RCC 7860 (cell line): ENCODE measurements around the gene SLC17A2.

Experiments used
- DNase-seq: peaks from one replicate; pipeline ENCODE4 v3.0.0-alpha.2; 2015; ENCODE audit warnings: low spot score
- FAIRE-seq: peaks from 2 replicates; lab custom pipeline; 2012; peaks lifted over from hg19 to GRCh38; lab: Jason Lieb, UNC

The SLC17A2 gene

GRCh38 chr6:25930532-25931410, at the start of gene SLC17A2:
TSS of gene SLC17A2 (minus strand) at chr6:25930691. CDS start at chr6:25925796, 4,895 bp downstream.
- DNase-seq: no peak
- no peak for FAIRE-seq

- FAIRE-seq: no peak
- no peak for DNase-seq
These were observed 45.6 kb upstream of the SLC17A2 start for GRCh38 chr6:25975923-25976560.

GRCh38 chr6:25973923-25974555, 43.5 kb upstream of the SLC17A2 start:
- no peak for FAIRE-seq
- no peak for DNase-seq

- DNase-seq (no peak), FAIRE-seq (no peak)
These were observed 42.4 kb upstream of the SLC17A2 start for GRCh38 chr6:25972902-25973301.

- no peak for FAIRE-seq
- DNase-seq: no peak
These were observed 41.6 kb upstream of the SLC17A2 start for GRCh38 chr6:25972128-25972527.

GRCh38 chr6:25971187-25971821, 40.8 kb upstream of the SLC17A2 start:
- peak; percentile 90 for DNase-seq
- peak; percentile 97 for FAIRE-seq

- DNase-seq: no peak
These were observed 38.3 kb upstream of the SLC17A2 start for GRCh38 chr6:25968769-25969168.

GRCh38 chr6:25966711-25967110, 36.2 kb upstream of the SLC17A2 start:
- FAIRE-seq: no peak
- DNase-seq: no peak

More at GRCh38 chr6:25968769-25969168, 38.3 kb upstream of the SLC17A2 start:
- no peak for FAIRE-seq

- DNase-seq (no peak), FAIRE-seq (no peak)
These were observed 34.6 kb upstream of the SLC17A2 start for GRCh38 chr6:25965058-25965457.

GRCh38 chr6:25963426-25964123, 33.1 kb upstream of the SLC17A2 start:
- no peak for DNase-seq
- no peak for FAIRE-seq

GRCh38 chr6:25962149-25963127, 31.9 kb upstream of the SLC17A2 start, which contains the start of gene TRIM38:
TSS of gene TRIM38 (plus strand) at chr6:25962802. CDS start at chr6:25966523, 3,721 bp downstream.
- peak; percentile 76 for FAIRE-seq

GRCh38 chr6:25961619-25962148, 31.2 kb upstream of the SLC17A2 start:
- FAIRE-seq: no peak
- DNase-seq: no peak

More at GRCh38 chr6:25962149-25963127, 31.9 kb upstream of the SLC17A2 start, which contains the start of gene TRIM38:
- DNase-seq: peak; percentile 68

GRCh38 chr6:25960734-25961133, 30.2 kb upstream of the SLC17A2 start:
- DNase-seq (no peak), FAIRE-seq (no peak)

GRCh38 chr6:25959890-25960536, 29.5 kb upstream of the SLC17A2 start:
- FAIRE-seq: no peak
- no peak for DNase-seq

GRCh38 chr6:25958700-25959162, 28.2 kb upstream of the SLC17A2 start:
- DNase-seq: no peak
- FAIRE-seq: no peak

- peak; percentile 76 for FAIRE-seq
- no peak for DNase-seq
These were observed 25.7 kb upstream of the SLC17A2 start for GRCh38 chr6:25956226-25956625.

- FAIRE-seq: no peak
- DNase-seq: no peak
These were observed 24.3 kb upstream of the SLC17A2 start for GRCh38 chr6:25954756-25955155.

GRCh38 chr6:25953733-25954132, 23.2 kb upstream of the SLC17A2 start:
- DNase-seq: no peak
- no peak for FAIRE-seq
